K562 (cell line): ENCODE data around the gene ANXA2. TPM values are rescaled to one million over a fixed set of nuclear protein-coding genes. Genes with fewer than 3 reads are reported as not detected.

Experiments
- ATAC-seq: fragments of 200-7000 bp; cut with Tn5 transposase; 3 replicates; pipeline ENCODE4 v1.9.1; 2020; ENCODE audit warnings: moderate library complexity
- BruUV-seq: library from RNA; stranded (reverse); fragments of 400-500 nt; replicated peaks from 2 replicates; lab custom pipeline; 2021; lab: Mats Ljungman, UMichigan
- CTCF ChIA-PET: fragments of 300-600 bp; formaldehyde crosslinking; extraction: SDS; loops from one replicate; lab custom pipeline; 2021; ENCODE audit warnings: low intra/inter-chr PET ratio; lab: Yijun Ruan, JAX
- POLR2A ChIA-PET: fragments of 300-600, 350-650 bp; sonication (Branson Sonifier 250); formaldehyde crosslinking; extraction: SDS; loops from one replicate; lab custom pipeline; 2021; ENCODE audit warnings: antibody characterized with exemption, inconsistent platforms; lab: Yijun Ruan, JAX
- DNase-seq, 4 experiments: peaks; one replicate each; pipeline versions ENCODE4 v3.0.0 to v3.0.0-alpha.2; 2011 to 2018; ENCODE audit warnings: low spot score in 3 of 4, mixed read lengths in 3 of 4; ENCODE audit errors: extremely low read depth in 1 of 4
- FAIRE-seq: peaks from 2 replicates; lab custom pipeline; 2011; peaks lifted over from hg19 to GRCh38; lab: Jason Lieb, UNC
- H2AFZ ChIP-seq: 2 replicates; pipeline ENCODE4 v1.6.0; 2011; ENCODE audit warnings: low read depth, low read length, control low read depth, inconsistent platforms
- H3K27ac ChIP-seq: fragments of 200-600 bp; 3 replicates; pipeline ENCODE4 v1.8.0; 2011; ENCODE audit warnings: low read depth, mild to moderate bottlenecking, control low read depth, inconsistent platforms, low read length, moderate library complexity, mixed read lengths; ENCODE audit errors: extremely low read depth
- H3K27me3 ChIP-seq, 2 experiments: fragments of 300-600 bp in 1 of 2; 2 replicates in 1 of 2; 3 replicates in 1 of 2; pipeline versions ENCODE4 v1.6.0 to v1.8.0; 2011; ENCODE audit warnings: inconsistent platforms in 2 of 2, low read length in 2 of 2, mild to moderate bottlenecking in 1 of 2, mixed read lengths in 1 of 2, moderate library complexity in 1 of 2; ENCODE audit not compliant: control insufficient read depth in 2 of 2, insufficient read depth in 2 of 2
- H3K36me3 ChIP-seq: fragments of 300-600 bp; 3 replicates; pipeline ENCODE4 v1.8.0; 2011; ENCODE audit warnings: mild to moderate bottlenecking, low read length, inconsistent platforms; ENCODE audit not compliant: control insufficient read depth, insufficient read depth
- H3K4me1 ChIP-seq, 2 experiments: fragments of 200-600 bp in 1 of 2; replicated peaks in 1 of 2; 2 replicates in 1 of 2; 3 replicates in 1 of 2; pipeline versions ENCODE4 v1.5.1 to v1.8.0; 2011; ENCODE audit warnings: inconsistent platforms in 2 of 2, low read length in 2 of 2, mild to moderate bottlenecking in 1 of 2, mixed read lengths in 1 of 2, moderate library complexity in 1 of 2; ENCODE audit not compliant: control insufficient read depth in 2 of 2, insufficient read depth in 2 of 2
- H3K4me2 ChIP-seq: 2 replicates; pipeline ENCODE4 v1.6.1; 2011; ENCODE audit warnings: low read length, control low read depth, inconsistent platforms, mixed read lengths; ENCODE audit not compliant: insufficient read depth
- H3K4me3 ChIP-seq: fragments of 200-600 bp; sonication (generic), shearing (Covaris generic); 2 replicates; pipeline ENCODE4 v1.5.1; 2016; ENCODE audit warnings: control low read depth, inconsistent platforms
- H3K79me2 ChIP-seq: fragments of 200-600 bp; 3 replicates; pipeline ENCODE4 v1.8.0; 2011; ENCODE audit warnings: low read length, inconsistent platforms; ENCODE audit not compliant: control insufficient read depth, insufficient read depth
- H3K9ac ChIP-seq, 2 experiments: 2 replicates each; pipeline versions ENCODE4 v1.6.0 to v1.6.1; 2011; ENCODE audit warnings: low read depth in 2 of 2, low read length in 2 of 2, control low read depth in 1 of 2, inconsistent platforms in 1 of 2, mild to moderate bottlenecking in 1 of 2, mixed read lengths in 1 of 2; ENCODE audit not compliant: insufficient read depth in 1 of 2
- H3K9me1 ChIP-seq: one replicate; pipeline ENCODE4 v1.6.0; 2011; ENCODE audit warnings: inconsistent platforms, mild to moderate bottlenecking, low read length, moderate library complexity; ENCODE audit not compliant: control insufficient read depth, insufficient read depth
- H3K9me3 ChIP-seq: replicated peaks from 2 replicates; pipeline ENCODE4 v1.5.1; 2011; ENCODE audit warnings: low read depth, low read length, inconsistent platforms; ENCODE audit not compliant: control insufficient read depth, insufficient read depth
- H4K20me1 ChIP-seq: replicated peaks from 2 replicates; pipeline ENCODE4 v1.6.1; 2011; ENCODE audit warnings: low read length, inconsistent platforms, mixed read lengths; ENCODE audit not compliant: control insufficient read depth, insufficient read depth
- ETV6 ChIP-seq, 3 experiments: fragments of 150-350 bp in 1 of 3; sonication (generic) in 1 of 3; formaldehyde crosslinking in 1 of 3; IDR thresholded peaks; 2 replicates each; pipeline versions ENCODE4 v1.6.1 to v1.8.0; 2014 to 2022; ENCODE audit warnings: borderline replicate concordance in 2 of 3, low read depth in 2 of 3, antibody characterized with exemption in 1 of 3, low read length in 1 of 3, mild to moderate bottlenecking in 1 of 3, missing genetic modification reagents in 1 of 3
- MAFG ChIP-seq: fragments of 450-650 bp; conservative IDR thresholded peaks from 2 replicates; pipeline ENCODE4 v1.6.1; 2016; ENCODE audit warnings: missing genetic modification characterization, missing compliant biosample characterization
- MEF2D ChIP-seq: conservative IDR thresholded peaks from 2 replicates; pipeline ENCODE4 v1.6.1; 2016; ENCODE audit warnings: low read depth, missing genetic modification characterization, missing compliant biosample characterization
- NCOA6 ChIP-seq: fragments of 450-650 bp; IDR thresholded peaks from 2 replicates; pipeline ENCODE4 v1.6.1; 2017; ENCODE audit warnings: mild to moderate bottlenecking
- POLR2A ChIP-seq: fragments of 450-650 bp; conservative IDR thresholded peaks from 2 replicates; pipeline ENCODE4 v1.6.1; 2016
- POLR2AphosphoS5 ChIP-seq: IDR thresholded peaks from 2 replicates; pipeline ENCODE4 v1.6.1; 2011; ENCODE audit warnings: mild to moderate bottlenecking, low read depth, low read length, moderate library complexity; ENCODE audit not compliant: control insufficient read depth, insufficient read depth
- RHOXF2B ChIP-seq: fragments of 250-450 bp; sonication (Bioruptor Pico); conservative IDR thresholded peaks from 2 replicates; pipeline ENCODE4 v1.5.1; 2021
- SUPT5H ChIP-seq: fragments of 450-650 bp; IDR thresholded peaks from 2 replicates; pipeline ENCODE4 v1.6.1; 2016
- TAF9B ChIP-seq: fragments of 450-650 bp; IDR thresholded peaks from 2 replicates; pipeline ENCODE4 v1.6.1; 2018; ENCODE audit warnings: mild to moderate bottlenecking; ENCODE audit not compliant: partially characterized antibody
- TCFL5 ChIP-seq: fragments of 250-450 bp; sonication (Bioruptor Pico); conservative IDR thresholded peaks from 2 replicates; pipeline ENCODE4 v1.6.1; 2021; ENCODE audit warnings: mild to moderate bottlenecking, moderate library complexity, matching md5 sums
- WGBS: fragments of 100-300 bp; shearing (Covaris generic); methylation state at CpG from one replicate; pipeline ENCODE4 v1.1.6; 2016; ENCODE audit warnings: low coverage, mixed read lengths; ENCODE audit not compliant: insufficient coverage; ENCODE audit errors: missing lambda C conversion rate; 5-methylcytosine and 5-hydroxymethylcytosine counted together
- in situ Hi-C: fragments of 300-500 bp; cut with MboI; formaldehyde crosslinking; loops from 4 replicates; pipeline ENCODE4 v1.15.0; 2018; ENCODE audit warnings: inconsistent platforms, mixed read lengths
- intact Hi-C: fragments of 100-400 bp; cut with micrococcal nuclease; formaldehyde crosslinking; loops from 2 replicates; pipeline ENCODE4 v1.14.2; 2022
- polyA plus RNA-seq, 8 experiments: library from polyadenylated mRNA; depleted of rRNA in 4 of 8; stranded (reverse) in 5 of 8; unstranded in 3 of 8; fragments of >200 nt; fragmentation: Nextera tagmentation in 2 of 8; fragmentation: Illumina TruSeq in 1 of 8; extraction: Ambion mirVana in 2 of 8; extraction: Trizol in 1 of 8; gene quantifications; 2 replicates each; pipeline versions ENCODE4 v1.2.1 to v1.2.3, GENCODE V29; 2011 to 2014; ENCODE audit warnings: inconsistent platforms in 1 of 8, missing spikeins in 1 of 8
- total RNA-seq, 7 experiments: library from RNA; depleted of rRNA in 6 of 7; stranded (reverse); fragments of >200 nt in 6 of 7; fragmentation: Illumina TruSeq in 2 of 7; extraction: Trizol in 2 of 7; gene quantifications; 2 replicates each; pipeline versions ENCODE4 v1.2.1 to v1.2.3, GENCODE V29; 2011 to 2021; ENCODE audit warnings: low replicate concordance in 1 of 7
- TF ChIP-seq, protein P1 (sequence below): fragments of 200-400 bp; formaldehyde crosslinking; IDR thresholded peaks from 2 replicates; pipeline ENCODE4 v1.6.1; 2017; ENCODE audit warnings: mild to moderate bottlenecking, low read depth, low read length, moderate library complexity
- TF ChIP-seq, protein P2 (sequence below): fragments of 450-650 bp; IDR thresholded peaks from 2 replicates; pipeline ENCODE4 v1.6.1; 2017; ENCODE audit warnings: mild to moderate bottlenecking, moderate library complexity

The ANXA2 gene
- total and polyA plus RNA-seq, 9 of the 15 experiments (the other 6 are each of a cell fraction or from before 2014, with no cell fraction given) = 301 to 1,102 (median 452) TPM

DNA sequence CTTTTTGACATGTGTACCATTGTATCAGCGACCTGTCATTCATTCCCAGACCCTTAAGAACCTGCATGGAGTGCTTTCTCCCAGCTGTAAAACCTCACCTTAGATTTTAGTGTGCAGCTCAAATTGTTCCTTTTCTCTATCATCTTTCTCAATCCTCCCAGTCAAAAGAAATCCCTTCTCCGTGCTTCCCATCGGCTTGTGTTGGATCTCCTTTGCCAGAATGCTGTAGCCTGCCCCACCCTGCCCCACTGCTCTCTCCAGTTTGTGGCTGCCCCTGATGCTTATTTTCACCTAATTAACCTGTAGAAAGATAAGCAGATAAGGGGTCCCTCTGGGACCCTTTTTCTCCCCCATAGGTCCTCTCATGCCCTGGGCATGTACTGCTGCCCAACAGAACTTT, 51.1 kb downstream of the ANXA2 start:
- Histone ChIP-seq H3K4me1 (no peaks in the 10 kb centered on the region), H2AFZ (no peak overlapping the region), H4K20me1 (no peaks in the 10 kb centered on the region), H3K9me3 (no peaks in the 10 kb centered on the region), H3K4me3 (no peak overlapping the region), H3K9ac (no peak overlapping the region), H3K9me1 (no peaks in the 10 kb centered on the region), H3K27ac (no peak overlapping the region), H3K36me3 (peaks cover 48% of the 10 kb centered on the region), H3K79me2 (no peaks in the 10 kb centered on the region), H3K27me3 (no peaks in the 10 kb centered on the region), H3K4me2 (no peak overlapping the region)
- intact Hi-C loops (no loop called here), in situ Hi-C loops (loop anchor here (25.0 kb wide), 1 partner anchor 566 kb away; no protein-coding TSS in a partner anchor)
- DNase-seq (no peak), FAIRE-seq (no peak), ATAC-seq (no peak)
- CTCF ChIA-PET = interaction anchor here (1.1 kb wide), 1 partner anchor 97 kb away, joined by 3 read pairs; no protein-coding TSS in a partner anchor
- POLR2A ChIA-PET = no interaction called here
- 95% methylated on average over 3 of the region's 3 CpGs for WGBS
- TF ChIP-seq SUPT5H = 0 out of 2 replicates have a peak, but pooled peaks have one; percentile 34
- TF ChIP-seq ETV6 (IDR thresholded peaks at IDR 0.05; ENCODE audit: borderline replicate concordance in 1 of 2, low read depth in 2 of 2, low read length in 1 of 2) = no peak
- TF ChIP-seq ETV6 (CRISPR knock-in tag; IDR thresholded peaks at IDR 0.05; ENCODE audit: borderline replicate concordance) = no peak
- 0 out of 2 replicates have a peak, but pooled peaks have one; percentile 22 for TF ChIP-seq POLR2A
- BruUV-seq = no TSS peak

DNA sequence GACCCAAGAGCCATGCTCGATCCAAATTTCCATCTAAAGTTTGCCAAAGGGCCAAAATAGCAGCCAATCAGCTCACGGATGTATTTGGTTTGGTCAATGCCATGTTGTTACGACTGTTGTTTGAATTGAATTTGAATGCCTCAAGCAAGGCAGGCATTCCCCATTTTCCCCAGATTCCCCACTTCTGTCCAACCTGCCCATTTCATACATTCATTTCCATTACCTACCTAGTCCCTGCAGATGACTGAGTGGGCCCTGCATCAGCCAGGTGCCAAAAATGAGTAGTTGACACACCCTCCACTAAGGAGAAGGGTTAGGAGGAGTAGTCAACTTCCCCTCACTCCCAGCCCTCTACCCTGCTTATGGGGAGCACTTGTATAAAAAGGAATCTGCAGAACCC, 51.7 kb downstream of the ANXA2 start:
- ChIA-PET POLR2A (no interaction called here), CTCF (interaction anchor here (1.1 kb wide), 1 partner anchor 98 kb away, joined by 3 read pairs; no protein-coding TSS in a partner anchor)
- no peaks in the 10 kb centered on the region for H3K9me3 ChIP-seq
- FAIRE-seq (no peak), DNase-seq (no peak), ATAC-seq (peak; percentile 29; the same call in 1 of the 3 replicates)
- H3K4me1 ChIP-seq = no peaks in the 10 kb centered on the region
- H3K9ac ChIP-seq = no peak overlapping the region
- no peak overlapping the region for H3K4me2 ChIP-seq
- no peak overlapping the region for H3K27ac ChIP-seq
- H2AFZ ChIP-seq = no peak overlapping the region
- in situ Hi-C loops (loop anchor here (25.0 kb wide), 1 partner anchor 566 kb away; no protein-coding TSS in a partner anchor), intact Hi-C loops (no loop called here)
- H3K9me1 ChIP-seq = no peaks in the 10 kb centered on the region
- no TSS peak for BruUV-seq
- H4K20me1 ChIP-seq = no peaks in the 10 kb centered on the region
- H3K36me3 ChIP-seq = peaks cover 43% of the 10 kb centered on the region
- TF ChIP-seq, protein P1, sequence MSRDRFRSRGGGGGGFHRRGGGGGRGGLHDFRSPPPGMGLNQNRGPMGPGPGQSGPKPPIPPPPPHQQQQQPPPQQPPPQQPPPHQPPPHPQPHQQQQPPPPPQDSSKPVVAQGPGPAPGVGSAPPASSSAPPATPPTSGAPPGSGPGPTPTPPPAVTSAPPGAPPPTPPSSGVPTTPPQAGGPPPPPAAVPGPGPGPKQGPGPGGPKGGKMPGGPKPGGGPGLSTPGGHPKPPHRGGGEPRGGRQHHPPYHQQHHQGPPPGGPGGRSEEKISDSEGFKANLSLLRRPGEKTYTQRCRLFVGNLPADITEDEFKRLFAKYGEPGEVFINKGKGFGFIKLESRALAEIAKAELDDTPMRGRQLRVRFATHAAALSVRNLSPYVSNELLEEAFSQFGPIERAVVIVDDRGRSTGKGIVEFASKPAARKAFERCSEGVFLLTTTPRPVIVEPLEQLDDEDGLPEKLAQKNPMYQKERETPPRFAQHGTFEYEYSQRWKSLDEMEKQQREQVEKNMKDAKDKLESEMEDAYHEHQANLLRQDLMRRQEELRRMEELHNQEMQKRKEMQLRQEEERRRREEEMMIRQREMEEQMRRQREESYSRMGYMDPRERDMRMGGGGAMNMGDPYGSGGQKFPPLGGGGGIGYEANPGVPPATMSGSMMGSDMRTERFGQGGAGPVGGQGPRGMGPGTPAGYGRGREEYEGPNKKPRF = no peak
- TF ChIP-seq POLR2AphosphoS5 (peak; percentile 29; the same call in 1 of the 2 replicates), MEF2D (tag) (no peak), MAFG (tag) (no peak), TAF9B (no peak), SUPT5H (0 out of 2 replicates have a peak, but pooled peaks have one; percentile 8), NCOA6 (no peak), RHOXF2B (CRISPR knock-in tag) (no peak), TCFL5 (no peak)
- TF ChIP-seq, protein P2, sequence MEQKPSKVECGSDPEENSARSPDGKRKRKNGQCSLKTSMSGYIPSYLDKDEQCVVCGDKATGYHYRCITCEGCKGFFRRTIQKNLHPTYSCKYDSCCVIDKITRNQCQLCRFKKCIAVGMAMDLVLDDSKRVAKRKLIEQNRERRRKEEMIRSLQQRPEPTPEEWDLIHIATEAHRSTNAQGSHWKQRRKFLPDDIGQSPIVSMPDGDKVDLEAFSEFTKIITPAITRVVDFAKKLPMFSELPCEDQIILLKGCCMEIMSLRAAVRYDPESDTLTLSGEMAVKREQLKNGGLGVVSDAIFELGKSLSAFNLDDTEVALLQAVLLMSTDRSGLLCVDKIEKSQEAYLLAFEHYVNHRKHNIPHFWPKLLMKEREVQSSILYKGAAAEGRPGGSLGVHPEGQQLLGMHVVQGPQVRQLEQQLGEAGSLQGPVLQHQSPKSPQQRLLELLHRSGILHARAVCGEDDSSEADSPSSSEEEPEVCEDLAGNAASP = no peak
- no peak overlapping the region for H3K4me3 ChIP-seq
- no peaks in the 10 kb centered on the region for H3K79me2 ChIP-seq
- 94% methylated on average over 3 of the region's 3 CpGs for WGBS
- peaks cover 0 to under 1% of the 10 kb centered on the region in 2 experiments; a peak in 1 of 5 replicates for H3K27me3 ChIP-seq
